PC-9 (cell line): ENCODE results near the gene LNP1. TPM values are rescaled to one million over a fixed set of nuclear protein-coding genes. Genes with fewer than 3 reads are reported as not detected.

Source experiments
- BruUV-seq: library from RNA; stranded (reverse); fragments of 400-500 nt; replicated peaks from 2 replicates; lab custom pipeline; 2021; lab: Mats Ljungman, UMichigan
- CTCF ChIA-PET: fragments of 300-600 bp; sonication (Branson Sonifier 250); formaldehyde crosslinking; loops from one replicate; lab custom pipeline; 2022; ENCODE audit warnings: antibody characterized with exemption; lab: Charles Lee
- POLR2A ChIA-PET: fragments of 300-600 bp; sonication (Branson Sonifier 250); formaldehyde crosslinking; loops from one replicate; lab custom pipeline; 2022; ENCODE audit warnings: antibody characterized with exemption; ENCODE audit not compliant: unreplicated experiment; lab: Charles Lee
- DNase-seq, 2 experiments: peaks; one replicate each; pipeline versions ENCODE4 v3.0.0 to v3.0.0-alpha.2; 2015 to 2022; ENCODE audit warnings: mixed read lengths in 1 of 2
- H2AFZ ChIP-seq: fragments of 200-600 bp; sonication (generic); 2 replicates; pipeline ENCODE4 v1.8.1; 2017; ENCODE audit warnings: antibody characterized with exemption
- H3F3A ChIP-seq: fragments of 200-600 bp; sonication (generic); 2 replicates; pipeline ENCODE4 v1.8.1; 2017; ENCODE audit warnings: antibody characterized with exemption, mild to moderate bottlenecking, low read depth; ENCODE audit not compliant: insufficient read depth
- H3K27ac ChIP-seq: fragments of 200-600 bp; sonication (generic); 2 replicates; pipeline ENCODE4 v1.6.1; 2016; ENCODE audit warnings: mixed run types
- H3K27me3 ChIP-seq: fragments of 200-600 bp; sonication (generic); 2 replicates; pipeline ENCODE4 v1.6.1; 2016; ENCODE audit warnings: low read depth, mixed run types; ENCODE audit not compliant: insufficient read depth
- H3K36me3 ChIP-seq: fragments of 200-600 bp; sonication (generic); 2 replicates; pipeline ENCODE4 v1.6.1; 2016; ENCODE audit warnings: low read depth, mixed run types
- H3K4me1 ChIP-seq: fragments of 200-600 bp; sonication (generic); replicated peaks from 2 replicates; pipeline ENCODE4 v1.6.1; 2016; ENCODE audit warnings: mixed run types; ENCODE audit not compliant: insufficient read depth
- H3K4me2 ChIP-seq: fragments of 200-600 bp; sonication (generic); 2 replicates; pipeline ENCODE4 v1.6.1; 2017; ENCODE audit warnings: mixed run types
- H3K4me3 ChIP-seq: fragments of 200-600 bp; sonication (generic); 2 replicates; pipeline ENCODE4 v1.6.1; 2016; ENCODE audit warnings: mixed run types
- H3K79me2 ChIP-seq: fragments of 200-600 bp; sonication (generic); 2 replicates; pipeline ENCODE4 v1.6.1; 2017; ENCODE audit warnings: low read depth, mixed run types
- H3K9me2 ChIP-seq: fragments of 200-600 bp; sonication (generic); 2 replicates; pipeline ENCODE4 v1.8.1; 2017; ENCODE audit warnings: mild to moderate bottlenecking; ENCODE audit not compliant: insufficient read depth
- H3K9me3 ChIP-seq: fragments of 200-600 bp; sonication (generic); 2 replicates; pipeline ENCODE4 v1.8.1; 2016; ENCODE audit warnings: low read depth; ENCODE audit not compliant: insufficient read depth
- H4K20me1 ChIP-seq: fragments of 200-600 bp; sonication (generic); 2 replicates; pipeline ENCODE4 v1.8.1; 2017; ENCODE audit not compliant: insufficient read depth
- EZH2 ChIP-seq: fragments of 200-600 bp; sonication (generic); IDR thresholded peaks from 2 replicates; pipeline ENCODE4 v1.8.0; 2017; ENCODE audit warnings: antibody characterized with exemption, low read depth
- intact Hi-C: fragments of 100-400 bp; cut with micrococcal nuclease; formaldehyde crosslinking; loops from one replicate; pipeline ENCODE4 v1.10.0; 2022; ENCODE audit not compliant: unreplicated experiment
- total RNA-seq: library from RNA; stranded (reverse); gene quantifications from 2 replicates; pipeline ENCODE4 v1.2.3, GENCODE V29; 2021
- TF ChIP-seq, protein P1 (sequence below): fragments of 200-600 bp; sonication (generic); conservative IDR thresholded peaks from 2 replicates; pipeline ENCODE4 v1.6.1; 2017; ENCODE audit warnings: mixed run types, antibody characterized with exemption, mild to moderate bottlenecking, moderate library complexity

LNP1 gene
- total RNA-seq, 1 experiment from 2014 or later: 4.8 TPM

GRCh38 chr3:100437721-100438622 is 36.6 kb downstream of the LNP1 start:
- intact Hi-C loops: no loop called here
- Histone ChIP-seq H3K4me2 (no peak overlapping the region), H3K9me2 (no peaks in the 10 kb centered on the region), H4K20me1 (no peaks in the 10 kb centered on the region), H3K36me3 (no peaks in the 10 kb centered on the region), H3K79me2 (no peaks in the 10 kb centered on the region), H3F3A (no peaks in the 10 kb centered on the region), H3K9me3 (peaks cover 8% of the 10 kb centered on the region; the same call in 1 of the 2 replicates), H3K4me3 (no peak overlapping the region), H3K4me1 (no peaks in the 10 kb centered on the region), H2AFZ (no peak overlapping the region), H3K27ac (no peak overlapping the region), H3K27me3 (no peaks in the 10 kb centered on the region)
- CTCF ChIA-PET: interaction anchor here (0.8 kb wide), 2 partner anchors 25 to 101 kb away, joined by 6 to 15 read pairs; no protein-coding TSS in a partner anchor
- POLR2A ChIA-PET: interaction anchor here (1.0 kb wide), 1 partner anchor 55 kb away, joined by 5 read pairs; the partner anchor contains the start of gene TMEM45A
- BruUV-seq: no TSS peak
- no peak for TF ChIP-seq EZH2
- TF ChIP-seq, protein P1, sequence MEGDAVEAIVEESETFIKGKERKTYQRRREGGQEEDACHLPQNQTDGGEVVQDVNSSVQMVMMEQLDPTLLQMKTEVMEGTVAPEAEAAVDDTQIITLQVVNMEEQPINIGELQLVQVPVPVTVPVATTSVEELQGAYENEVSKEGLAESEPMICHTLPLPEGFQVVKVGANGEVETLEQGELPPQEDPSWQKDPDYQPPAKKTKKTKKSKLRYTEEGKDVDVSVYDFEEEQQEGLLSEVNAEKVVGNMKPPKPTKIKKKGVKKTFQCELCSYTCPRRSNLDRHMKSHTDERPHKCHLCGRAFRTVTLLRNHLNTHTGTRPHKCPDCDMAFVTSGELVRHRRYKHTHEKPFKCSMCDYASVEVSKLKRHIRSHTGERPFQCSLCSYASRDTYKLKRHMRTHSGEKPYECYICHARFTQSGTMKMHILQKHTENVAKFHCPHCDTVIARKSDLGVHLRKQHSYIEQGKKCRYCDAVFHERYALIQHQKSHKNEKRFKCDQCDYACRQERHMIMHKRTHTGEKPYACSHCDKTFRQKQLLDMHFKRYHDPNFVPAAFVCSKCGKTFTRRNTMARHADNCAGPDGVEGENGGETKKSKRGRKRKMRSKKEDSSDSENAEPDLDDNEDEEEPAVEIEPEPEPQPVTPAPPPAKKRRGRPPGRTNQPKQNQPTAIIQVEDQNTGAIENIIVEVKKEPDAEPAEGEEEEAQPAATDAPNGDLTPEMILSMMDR: no peak
- no peak for DNase-seq

GRCh38 chr3:100438623-100438974 is 37.3 kb downstream of the LNP1 start:
- no peak overlapping the region for H3K4me3 ChIP-seq
- H3K4me2 ChIP-seq: no peak overlapping the region
- TF ChIP-seq, protein P1: no peak
- TF ChIP-seq EZH2: no peak
- intact Hi-C loops: no loop called here
- BruUV-seq: no TSS peak
- DNase-seq: no peak
- no peaks in the 10 kb centered on the region for H3K79me2 ChIP-seq
- H3F3A ChIP-seq: no peaks in the 10 kb centered on the region
- CTCF ChIA-PET: interaction anchor here (0.8 kb wide), 1 partner anchor 101 kb away, joined by 6 read pairs; no protein-coding TSS in a partner anchor
- H3K36me3 ChIP-seq: no peaks in the 10 kb centered on the region
- H3K4me1 ChIP-seq: no peaks in the 10 kb centered on the region
- H2AFZ ChIP-seq: no peak overlapping the region
- peaks cover 8% of the 10 kb centered on the region; the same call in 1 of the 2 replicates for H3K9me3 ChIP-seq
- H3K27ac ChIP-seq: no peak overlapping the region
- H3K9me2 ChIP-seq: no peaks in the 10 kb centered on the region
- no peaks in the 10 kb centered on the region for H4K20me1 ChIP-seq
- POLR2A ChIA-PET: no interaction called here
- H3K27me3 ChIP-seq: no peaks in the 10 kb centered on the region

- Histone ChIP-seq H3K4me2 (no peak overlapping the region), H3F3A (no peaks in the 10 kb centered on the region), H3K4me3 (no peak overlapping the region), H3K27me3 (no peaks in the 10 kb centered on the region), H3K4me1 (no peaks in the 10 kb centered on the region), H3K9me3 (peaks cover 7% of the 10 kb centered on the region), H3K36me3 (no peaks in the 10 kb centered on the region), H3K9me2 (no peaks in the 10 kb centered on the region), H3K27ac (no peak overlapping the region), H2AFZ (no peak overlapping the region), H4K20me1 (no peaks in the 10 kb centered on the region), H3K79me2 (no peaks in the 10 kb centered on the region)
- ChIA-PET CTCF (no interaction called here), POLR2A (no interaction called here)
- intact Hi-C loops: no loop called here
- BruUV-seq: no TSS peak
- TF ChIP-seq, protein P1: no peak
- no peak for TF ChIP-seq EZH2
- DNase-seq: no peak
Observed at GRCh38 chr3:100440895-100441294, 39.6 kb downstream of the LNP1 start.
